Rectal smooth muscle tissue (tissue), 1 donor: ENCODE data around the gene SYT9.

Experiments used
- H3K27ac ChIP-seq: one replicate; pipeline ENCODE4 v1.7.0; 2013; ENCODE audit warnings: low read depth, low read length, inconsistent platforms
- H3K27me3 ChIP-seq: one replicate; pipeline ENCODE4 v1.7.0; 2013; ENCODE audit warnings: low read length; ENCODE audit not compliant: control insufficient read depth, insufficient read depth
- H3K36me3 ChIP-seq: one replicate; pipeline ENCODE4 v1.7.0; 2013; ENCODE audit warnings: low read length; ENCODE audit not compliant: control insufficient read depth, insufficient read depth
- H3K4me1 ChIP-seq: one replicate; pipeline ENCODE4 v1.7.0; 2013; ENCODE audit warnings: low read length; ENCODE audit not compliant: control insufficient read depth, insufficient read depth
- H3K4me3 ChIP-seq: one replicate; pipeline ENCODE4 v1.7.0; 2013; ENCODE audit warnings: low read length
- H3K9ac ChIP-seq: one replicate; pipeline ENCODE4 v1.7.0; 2013; ENCODE audit warnings: low read length

The SYT9 gene

GRCh38 chr11:7490054-7490453, 238.3 kb downstream of the SYT9 start:
- H3K36me3 ChIP-seq = no peaks in the 10 kb centered on the region
- no peaks in the 10 kb centered on the region for H3K27me3 ChIP-seq
- H3K4me3 ChIP-seq = no peak overlapping the region
- no peaks in the 10 kb centered on the region for H3K4me1 ChIP-seq
- no peak overlapping the region for H3K27ac ChIP-seq
- H3K9ac ChIP-seq = no peak overlapping the region

GRCh38 chr11:7490535-7490934, 238.8 kb downstream of the SYT9 start:
- no peaks in the 10 kb centered on the region for H3K4me1 ChIP-seq
- H3K4me3 ChIP-seq = no peak overlapping the region
- H3K9ac ChIP-seq = no peak overlapping the region
- H3K36me3 ChIP-seq = no peaks in the 10 kb centered on the region
- no peaks in the 10 kb centered on the region for H3K27me3 ChIP-seq
- H3K27ac ChIP-seq = no peak overlapping the region

DNA sequence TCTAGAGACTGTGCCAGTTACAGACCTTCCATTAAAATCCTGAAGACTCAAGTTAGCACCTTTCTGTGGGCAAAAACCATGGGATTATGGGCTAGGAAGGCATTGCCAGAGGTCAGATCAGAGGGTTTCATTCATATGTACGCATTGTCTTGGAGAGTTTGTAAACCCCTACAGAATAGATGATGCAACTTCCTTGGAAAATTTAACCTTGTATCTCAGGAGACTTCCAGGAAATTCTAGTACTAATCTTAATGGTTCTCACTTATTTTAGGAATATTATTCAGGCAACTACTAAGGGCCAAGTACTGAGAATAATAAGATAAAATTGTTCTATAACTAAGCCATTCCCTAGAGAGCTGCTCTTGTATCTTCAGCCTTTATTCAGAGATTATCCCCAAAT, 240.5 kb downstream of the SYT9 start:
- H3K4me1 ChIP-seq = no peaks in the 10 kb centered on the region
- H3K27me3 ChIP-seq = no peaks in the 10 kb centered on the region
- H3K9ac ChIP-seq = no peak overlapping the region
- no peak overlapping the region for H3K27ac ChIP-seq
- H3K36me3 ChIP-seq = no peaks in the 10 kb centered on the region
- H3K4me3 ChIP-seq = no peak overlapping the region

DNA sequence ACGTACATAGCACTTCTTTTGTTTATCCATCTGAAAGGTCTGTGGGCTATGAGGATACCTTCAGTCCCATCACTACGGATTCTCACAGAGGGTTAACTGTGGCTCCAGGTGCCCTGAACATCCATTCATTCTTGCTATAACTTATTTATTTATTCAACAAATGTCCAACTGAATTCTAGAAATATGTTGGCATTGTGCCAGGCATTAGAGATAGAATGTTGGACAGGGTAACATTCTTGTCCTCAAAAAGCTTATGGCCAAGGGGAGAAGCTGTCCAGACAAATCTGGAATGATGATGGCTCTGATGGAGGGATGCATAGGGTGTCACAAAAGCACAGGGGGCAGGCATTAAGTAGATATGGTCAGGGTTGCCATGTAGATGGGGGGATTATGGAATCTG, 242.0 kb downstream of the SYT9 start:
- Histone ChIP-seq H3K4me3 (no peak overlapping the region), H3K4me1 (no peaks in the 10 kb centered on the region), H3K9ac (no peak overlapping the region), H3K27ac (no peak overlapping the region), H3K36me3 (no peaks in the 10 kb centered on the region), H3K27me3 (no peaks in the 10 kb centered on the region)

- H3K4me1 ChIP-seq = no peaks in the 10 kb centered on the region
- no peak overlapping the region for H3K27ac ChIP-seq
- no peak overlapping the region for H3K9ac ChIP-seq
- H3K4me3 ChIP-seq = no peak overlapping the region
- H3K36me3 ChIP-seq = no peaks in the 10 kb centered on the region
- no peaks in the 10 kb centered on the region for H3K27me3 ChIP-seq
Measured at GRCh38 chr11:7494086-7494745, 242.5 kb downstream of the SYT9 start.

GRCh38 chr11:7495882-7496551, 244.3 kb downstream of the SYT9 start:
- no peak overlapping the region for H3K4me3 ChIP-seq
- H3K27ac ChIP-seq = no peak overlapping the region
- no peaks in the 10 kb centered on the region for H3K4me1 ChIP-seq
- no peaks in the 10 kb centered on the region for H3K36me3 ChIP-seq
- H3K27me3 ChIP-seq = no peaks in the 10 kb centered on the region
- no peak overlapping the region for H3K9ac ChIP-seq

- Histone ChIP-seq H3K27me3 (no peaks in the 10 kb centered on the region), H3K4me3 (no peak overlapping the region), H3K9ac (no peak overlapping the region), H3K4me1 (no peaks in the 10 kb centered on the region), H3K36me3 (no peaks in the 10 kb centered on the region), H3K27ac (no peak overlapping the region)
Measured at GRCh38 chr11:7498193-7498592, 246.5 kb downstream of the SYT9 start.

DNA sequence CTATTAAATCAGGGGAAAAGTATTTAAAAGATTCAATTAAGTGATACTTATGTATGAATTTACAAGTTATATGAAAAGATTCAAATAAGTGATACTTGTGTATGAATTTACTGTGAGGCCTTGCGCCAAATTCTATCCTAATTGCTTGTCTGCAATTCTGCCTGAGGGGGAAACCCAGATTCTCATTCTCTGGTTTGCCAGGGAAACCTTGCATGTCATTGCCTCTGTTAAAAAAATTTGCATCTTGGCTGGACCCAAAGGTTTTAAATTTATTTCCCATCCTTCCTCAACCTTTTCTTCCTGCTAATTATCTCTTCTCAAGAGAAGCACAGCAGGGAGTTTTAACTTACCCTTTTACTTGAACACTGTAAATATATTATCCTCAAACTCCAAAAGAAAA, 247.4 kb downstream of the SYT9 start:
- Histone ChIP-seq H3K9ac (no peak overlapping the region), H3K27ac (no peak overlapping the region), H3K4me1 (no peaks in the 10 kb centered on the region), H3K4me3 (no peak overlapping the region), H3K27me3 (no peaks in the 10 kb centered on the region), H3K36me3 (no peaks in the 10 kb centered on the region)

DNA sequence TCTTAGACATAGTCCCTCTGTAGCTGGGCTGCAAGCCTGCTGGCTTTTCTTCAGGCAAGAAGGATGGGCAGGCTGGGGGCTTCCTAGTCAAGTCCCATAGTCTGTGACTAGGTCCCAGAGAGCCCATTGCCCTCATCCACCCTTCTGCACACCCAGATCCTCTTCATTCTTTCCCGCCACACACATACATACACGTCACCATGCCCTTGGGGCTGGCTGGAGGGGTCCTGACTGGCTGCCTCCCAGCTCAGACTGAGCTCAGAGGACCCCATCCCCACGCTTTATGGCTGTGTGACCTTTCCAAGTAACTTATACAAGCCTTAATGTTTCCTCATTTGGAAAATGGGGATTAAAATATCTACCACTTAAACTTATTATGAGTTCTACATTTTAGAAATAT, 248.5 kb downstream of the SYT9 start:
- no peak overlapping the region for H3K4me3 ChIP-seq
- no peaks in the 10 kb centered on the region for H3K4me1 ChIP-seq
- no peak overlapping the region for H3K27ac ChIP-seq
- no peaks in the 10 kb centered on the region for H3K27me3 ChIP-seq
- no peak overlapping the region for H3K9ac ChIP-seq
- no peaks in the 10 kb centered on the region for H3K36me3 ChIP-seq

- Histone ChIP-seq H3K36me3 (no peaks in the 10 kb centered on the region), H3K9ac (no peak overlapping the region), H3K4me3 (no peak overlapping the region), H3K27me3 (no peaks in the 10 kb centered on the region), H3K4me1 (no peaks in the 10 kb centered on the region), H3K27ac (no peak overlapping the region)
Measured at GRCh38 chr11:7501251-7501650, 249.5 kb downstream of the SYT9 start.

DNA sequence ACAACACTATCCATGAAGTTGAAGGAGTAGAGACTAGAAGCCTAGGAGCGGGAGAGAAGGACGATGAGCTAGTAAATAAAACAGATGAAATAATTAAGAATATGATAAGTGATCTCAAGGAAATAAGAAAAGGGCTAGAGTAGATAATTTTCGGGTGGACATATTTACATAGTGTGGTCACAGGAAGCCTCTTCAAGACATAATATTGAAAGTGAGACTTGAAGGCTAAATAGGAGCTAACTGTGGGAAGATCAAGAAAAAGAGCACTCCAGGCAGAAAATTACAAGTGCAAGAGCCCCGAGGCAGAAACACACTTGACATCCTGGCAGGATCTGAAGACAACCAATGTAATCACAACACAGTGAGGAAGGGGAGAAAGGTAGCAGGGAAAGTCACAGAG, 250.2 kb downstream of the SYT9 start:
- no peak overlapping the region for H3K27ac ChIP-seq
- H3K4me1 ChIP-seq = no peaks in the 10 kb centered on the region
- no peak overlapping the region for H3K9ac ChIP-seq
- no peaks in the 10 kb centered on the region for H3K36me3 ChIP-seq
- H3K4me3 ChIP-seq = no peak overlapping the region
- no peaks in the 10 kb centered on the region for H3K27me3 ChIP-seq

GRCh38 chr11:7506243-7506642, 254.5 kb downstream of the SYT9 start:
- Histone ChIP-seq H3K9ac (no peak overlapping the region), H3K27ac (no peak overlapping the region), H3K4me3 (no peak overlapping the region), H3K36me3 (no peaks in the 10 kb centered on the region), H3K4me1 (no peaks in the 10 kb centered on the region), H3K27me3 (no peaks in the 10 kb centered on the region)

- H3K4me3 ChIP-seq = no peak overlapping the region
- H3K36me3 ChIP-seq = no peaks in the 10 kb centered on the region
- H3K9ac ChIP-seq = no peak overlapping the region
- H3K4me1 ChIP-seq = peaks cover 8% of the 10 kb centered on the region
- H3K27ac ChIP-seq = no peak overlapping the region
- H3K27me3 ChIP-seq = no peaks in the 10 kb centered on the region
Measured at GRCh38 chr11:7508087-7508486, 256.4 kb downstream of the SYT9 start.
